Liver (tissue), 3 donors: ENCODE results near the gene GALR2.

Experiments used
- EGR1 ChIP-seq, 2 donors: IDR thresholded peaks; 2 replicates each; pipeline ENCODE4 v1.6.1; 2016 to 2018; ENCODE audit warnings: antibody characterized with exemption in 2 of 2, low read depth in 2 of 2
- FOXA1 ChIP-seq: IDR thresholded peaks from 2 replicates; pipeline ENCODE4 v1.6.1; 2016; ENCODE audit warnings: antibody characterized with exemption
- GABPA ChIP-seq, 2 donors: IDR thresholded peaks in 1 of 2; conservative IDR thresholded peaks in 1 of 2; 2 replicates each; pipeline ENCODE4 v1.6.1; 2016; ENCODE audit warnings: antibody characterized with exemption in 2 of 2, mild to moderate bottlenecking in 1 of 2, moderate library complexity in 1 of 2
- MAX ChIP-seq: IDR thresholded peaks from 2 replicates; pipeline ENCODE4 v1.6.1; 2016; ENCODE audit warnings: antibody characterized with exemption
- NR2F2 ChIP-seq: IDR thresholded peaks from 2 replicates; pipeline ENCODE4 v1.6.1; 2016; ENCODE audit warnings: antibody characterized with exemption
- RAD21 ChIP-seq, 2 donors: IDR thresholded peaks; 2 replicates each; pipeline ENCODE4 v1.6.1; 2016; ENCODE audit warnings: antibody characterized with exemption in 2 of 2, mild to moderate bottlenecking in 2 of 2
- REST ChIP-seq: IDR thresholded peaks from 2 replicates; pipeline ENCODE4 v1.6.1; 2016; ENCODE audit warnings: antibody characterized with exemption, mild to moderate bottlenecking
- RXRA ChIP-seq, 2 donors: IDR thresholded peaks; 2 replicates each; pipeline ENCODE4 v1.6.1; 2017 to 2018; ENCODE audit warnings: antibody characterized with exemption in 2 of 2, mild to moderate bottlenecking in 1 of 2
- SP1 ChIP-seq: IDR thresholded peaks from 2 replicates; pipeline ENCODE4 v1.6.1; 2018; ENCODE audit warnings: antibody characterized with exemption, mild to moderate bottlenecking
- TAF1 ChIP-seq: conservative IDR thresholded peaks from 2 replicates; pipeline ENCODE4 v1.6.1; 2016; ENCODE audit warnings: antibody characterized with exemption, mild to moderate bottlenecking
- TF ChIP-seq, protein P1 (sequence below): fragments of 150-350 bp; IDR thresholded peaks from 2 replicates; pipeline ENCODE4 v1.5.1; 2017; ENCODE audit warnings: improper control_type of control experiment, low read depth, low read length; ENCODE audit not compliant: missing input control
- TF ChIP-seq, protein P2 (sequence below): IDR thresholded peaks from 2 replicates; pipeline ENCODE4 v1.6.1; 2016; ENCODE audit warnings: antibody characterized with exemption
- donor health status: healthy.
- donor health status: healthy.

- TF ChIP-seq, protein P1, sequence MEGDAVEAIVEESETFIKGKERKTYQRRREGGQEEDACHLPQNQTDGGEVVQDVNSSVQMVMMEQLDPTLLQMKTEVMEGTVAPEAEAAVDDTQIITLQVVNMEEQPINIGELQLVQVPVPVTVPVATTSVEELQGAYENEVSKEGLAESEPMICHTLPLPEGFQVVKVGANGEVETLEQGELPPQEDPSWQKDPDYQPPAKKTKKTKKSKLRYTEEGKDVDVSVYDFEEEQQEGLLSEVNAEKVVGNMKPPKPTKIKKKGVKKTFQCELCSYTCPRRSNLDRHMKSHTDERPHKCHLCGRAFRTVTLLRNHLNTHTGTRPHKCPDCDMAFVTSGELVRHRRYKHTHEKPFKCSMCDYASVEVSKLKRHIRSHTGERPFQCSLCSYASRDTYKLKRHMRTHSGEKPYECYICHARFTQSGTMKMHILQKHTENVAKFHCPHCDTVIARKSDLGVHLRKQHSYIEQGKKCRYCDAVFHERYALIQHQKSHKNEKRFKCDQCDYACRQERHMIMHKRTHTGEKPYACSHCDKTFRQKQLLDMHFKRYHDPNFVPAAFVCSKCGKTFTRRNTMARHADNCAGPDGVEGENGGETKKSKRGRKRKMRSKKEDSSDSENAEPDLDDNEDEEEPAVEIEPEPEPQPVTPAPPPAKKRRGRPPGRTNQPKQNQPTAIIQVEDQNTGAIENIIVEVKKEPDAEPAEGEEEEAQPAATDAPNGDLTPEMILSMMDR: no peak
- TF ChIP-seq REST: no peak
- no peak for TF ChIP-seq RAD21 (IDR thresholded peaks at IDR 0.05)
- TF ChIP-seq RXRA (IDR thresholded peaks at IDR 0.05): no peak
- TF ChIP-seq SP1: no peak
- no peak for TF ChIP-seq TAF1
- no peak for TF ChIP-seq FOXA1
- no peak for TF ChIP-seq GABPA (IDR thresholded peaks at IDR 0.05 in 1 of 2, conservative IDR thresholded peaks at IDR 0.05 in 1 of 2)
- no peak for TF ChIP-seq MAX
- TF ChIP-seq, protein P2, sequence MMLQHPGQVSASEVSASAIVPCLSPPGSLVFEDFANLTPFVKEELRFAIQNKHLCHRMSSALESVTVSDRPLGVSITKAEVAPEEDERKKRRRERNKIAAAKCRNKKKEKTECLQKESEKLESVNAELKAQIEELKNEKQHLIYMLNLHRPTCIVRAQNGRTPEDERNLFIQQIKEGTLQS: no peak
- TF ChIP-seq NR2F2: no peak
- no peak for TF ChIP-seq EGR1 (IDR thresholded peaks at IDR 0.05; ENCODE audit: low read depth in 2 of 2)
These were observed 49.4 kb downstream of the GALR2 start for GRCh38 chr17:76123749-76124581.
